Measurements from ENCODE around the gene SHC3.

- TF ChIP-seq CTCF (conservative IDR thresholded peaks at IDR 0.05; ENCODE audit: low read depth in 2 of 2), result peak in 1 of 2 experiments; percentile 62; a peak in 2 of 4 replicates
- TF ChIP-seq NANOG (IDR thresholded peaks at IDR 0.05; ENCODE audit: borderline replicate concordance), result no peak
- no peak for TF ChIP-seq JUNB (IDR thresholded peaks at IDR 0.05; ENCODE audit: unreplicated experiment)
Measured at GRCh38 chr9:89171693-89172092, 6.9 kb downstream of the SHC3 start.

Data from GM23338 (cell line).